Measurements from ENCODE around the gene SARDH. TPM values are rescaled to one million over a fixed set of nuclear protein-coding genes. Genes with fewer than 3 reads are reported as not detected.

The SARDH gene
- total RNA-seq, 2 donors from 2014 or later = 3.5 to 7.5 TPM

DNA sequence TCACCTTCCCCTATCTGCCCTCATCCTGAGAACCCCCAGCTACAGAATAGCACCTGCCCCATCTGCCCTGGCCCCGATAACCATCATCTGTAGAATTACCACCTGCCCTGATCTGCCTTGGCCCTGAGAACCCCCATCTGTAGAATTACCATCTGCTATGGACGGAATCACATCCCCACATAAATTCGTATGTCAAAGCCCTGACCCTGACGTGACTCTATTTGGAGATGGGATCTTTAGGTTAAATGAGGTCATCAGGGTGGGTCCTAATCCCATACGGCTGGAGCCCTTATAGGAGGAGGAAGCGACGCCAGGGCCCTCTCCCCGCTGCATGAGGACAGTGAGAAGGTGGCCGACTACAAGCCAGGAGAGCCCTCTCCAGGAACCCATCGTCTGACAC lies 32.6 kb downstream of the SARDH start:
- DNase-seq (ENCODE audit: low spot score in 2 of 2) (no peak), ATAC-seq (no peak)
- H3K27ac Mint-ChIP-seq = no peak overlapping the region
- H3K9me3 Mint-ChIP-seq = no peaks in the 10 kb centered on the region
- H3K36me3 Mint-ChIP-seq = peaks cover 0 to 4% of the 10 kb centered on the region in 2 donors

GRCh38 chr9:133704711-133705181 lies 33.4 kb downstream of the SARDH start:
- ATAC-seq = no peak
- Mint-ChIP-seq H3K27ac (no peak overlapping the region), H3K9me3 (no peaks in the 10 kb centered on the region), H3K36me3 (peaks cover 0 to 4% of the 10 kb centered on the region in 2 donors)
- DNase-seq (ENCODE audit: low spot score in 2 of 2) = no peak

DNA sequence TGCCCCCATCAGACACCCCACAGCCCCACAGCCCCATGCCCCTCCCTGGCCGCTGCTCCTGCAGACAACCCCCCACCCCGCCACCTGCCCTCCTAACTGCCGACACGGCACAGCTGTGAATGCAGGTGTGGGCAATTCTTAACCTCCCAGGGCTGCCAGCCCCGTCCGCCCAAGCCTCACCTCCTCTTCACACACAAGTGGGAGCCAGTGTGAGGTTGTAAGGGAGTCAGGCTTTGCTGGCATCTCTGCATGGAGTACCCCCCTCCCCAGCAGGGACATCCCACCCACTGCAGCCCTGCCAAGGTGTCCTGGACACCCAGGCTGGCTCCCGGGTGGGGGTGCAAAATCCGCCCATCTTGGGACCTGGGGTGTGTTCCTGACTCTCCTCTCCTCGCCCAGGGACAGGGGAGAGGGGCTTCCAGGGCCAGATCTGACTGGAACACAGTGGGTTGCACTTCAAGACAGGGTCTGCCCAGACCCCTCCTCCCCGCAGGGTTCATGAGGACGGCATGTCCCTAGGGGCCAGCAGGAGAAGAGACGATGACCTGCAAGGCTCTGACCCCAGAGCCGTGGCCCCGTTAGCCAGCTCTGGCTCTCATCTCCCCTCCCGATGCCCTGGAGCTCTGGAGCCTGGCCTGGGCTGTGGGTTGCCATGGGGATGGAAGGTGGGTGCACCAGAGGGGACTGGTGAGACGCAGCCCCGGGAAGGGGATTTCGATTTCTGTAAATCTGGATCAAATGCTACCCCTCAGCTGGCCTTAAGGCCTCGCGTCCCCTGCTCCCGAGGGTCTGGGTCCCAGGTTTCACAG lies 34.4 kb downstream of the SARDH start:
- no peak for DNase-seq (ENCODE audit: low spot score in 2 of 2)
- H3K36me3 Mint-ChIP-seq = peaks cover 2 to 4% of the 10 kb centered on the region in 2 donors
- H3K9me3 Mint-ChIP-seq = peaks cover 0 to 1% of the 10 kb centered on the region in 2 donors
- no peak overlapping the region for H3K27ac Mint-ChIP-seq
- no peak for ATAC-seq

DNA sequence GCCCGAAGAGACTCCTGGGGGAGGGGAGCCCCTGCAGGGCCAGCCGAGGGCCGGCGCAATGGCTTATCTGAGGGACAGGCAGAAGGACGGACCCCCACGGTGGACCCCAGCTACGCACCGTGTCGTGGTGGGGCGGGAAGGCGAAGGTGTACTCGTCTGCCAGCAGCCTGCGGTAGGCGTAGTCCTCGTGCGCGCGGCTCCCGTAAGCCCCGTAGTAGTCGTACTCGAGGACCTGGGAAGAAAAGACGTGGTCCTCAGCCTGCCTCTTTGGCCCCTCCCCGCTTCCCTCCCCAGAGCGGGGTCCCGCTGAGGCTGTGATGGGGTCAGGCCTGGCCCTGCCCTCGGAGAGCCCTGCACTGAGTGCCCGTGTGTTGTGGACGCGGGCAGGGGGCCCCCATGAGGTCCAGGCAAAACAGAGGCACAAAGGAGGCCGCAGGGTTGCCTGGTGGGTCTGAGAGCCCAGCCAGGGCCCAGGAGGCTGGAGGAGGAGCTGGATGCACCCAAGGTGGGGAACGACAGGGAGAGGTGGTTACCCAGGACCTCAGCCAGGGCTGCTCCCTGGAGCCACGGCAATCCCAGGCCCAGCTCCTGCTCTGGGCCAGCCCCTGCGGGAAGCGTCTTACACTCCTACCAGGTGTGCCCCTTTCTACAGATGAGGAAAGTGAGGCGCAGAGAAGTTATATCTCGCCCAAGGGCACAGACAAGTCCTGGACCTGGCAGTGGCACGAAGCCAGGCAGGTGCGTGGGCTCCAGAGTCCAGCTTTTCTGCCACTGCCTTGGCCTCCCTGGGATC lies 35.2 kb downstream of the SARDH start:
- DNase-seq (ENCODE audit: low spot score in 2 of 2) (no peak), ATAC-seq (peak; percentile 2 to 31)
- Mint-ChIP-seq H3K27ac (peak overlapping the region; percentile 86 to 88), H3K9me3 (peaks cover 0 to 4% of the 10 kb centered on the region in 2 donors), H3K36me3 (peaks cover 6 to 8% of the 10 kb centered on the region in 2 donors)

DNA sequence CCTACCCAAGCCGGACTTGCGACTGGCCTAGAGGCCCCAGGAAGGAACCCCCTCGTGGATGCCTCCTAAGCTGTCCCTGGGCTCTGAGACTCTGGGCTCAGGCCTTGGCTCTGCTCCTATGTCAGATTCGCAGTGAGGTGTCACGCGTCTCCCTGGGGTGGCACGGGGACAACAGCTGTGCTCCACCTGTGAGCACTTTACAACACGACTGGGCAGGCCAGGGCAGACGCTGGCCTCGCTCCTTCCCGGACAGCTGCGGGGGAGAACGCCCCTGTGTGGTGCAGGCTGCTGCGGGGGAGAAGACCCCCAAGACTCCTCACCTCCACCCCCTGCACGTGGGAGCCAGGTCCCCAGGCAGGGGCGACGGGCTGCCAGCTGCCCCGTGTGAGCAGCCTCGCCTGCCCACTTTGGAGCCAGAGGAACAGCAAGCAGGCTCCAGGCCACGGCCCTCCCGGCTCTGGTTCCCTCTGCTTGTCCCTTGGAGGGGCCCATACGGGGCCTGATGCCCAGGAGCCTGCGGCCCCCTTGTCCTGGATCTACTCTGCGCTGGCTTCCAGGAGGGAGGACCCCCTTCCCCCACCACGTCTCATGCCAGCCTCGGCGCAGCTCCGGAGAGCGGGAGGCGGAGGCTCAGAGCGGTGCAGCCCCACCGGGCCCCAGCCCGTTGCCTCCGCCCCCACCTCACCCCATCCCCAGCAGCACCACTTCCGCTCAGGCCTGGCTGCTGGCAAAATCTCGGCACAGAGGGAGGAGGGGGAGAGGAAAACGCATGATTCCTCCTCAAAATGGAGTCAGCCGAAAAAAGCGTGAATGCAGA lies 36.0 kb downstream of the SARDH start:
- ATAC-seq (peak; percentile 83 to 87), DNase-seq (ENCODE audit: low spot score in 2 of 2) (peak; percentile 64 to 73)
- peaks cover 0 to 4% of the 10 kb centered on the region in 2 donors for H3K9me3 Mint-ChIP-seq
- peaks cover 6 to 8% of the 10 kb centered on the region in 2 donors for H3K36me3 Mint-ChIP-seq
- peak overlapping the region; percentile 86 to 94 for H3K27ac Mint-ChIP-seq

GRCh38 chr9:133701321-133701980 lies 36.7 kb downstream of the SARDH start:
- peaks cover 6 to 8% of the 10 kb centered on the region in 2 donors for H3K36me3 Mint-ChIP-seq
- H3K9me3 Mint-ChIP-seq = peaks cover 0 to 4% of the 10 kb centered on the region in 2 donors
- ATAC-seq = peak; percentile 61 to 62
- H3K27ac Mint-ChIP-seq = peak overlapping the region; percentile 86 to 94
- peak; percentile 50 to 70 for DNase-seq (ENCODE audit: low spot score in 2 of 2)

- peak; percentile 19 to 38 for ATAC-seq
- H3K27ac Mint-ChIP-seq = peak overlapping the region; percentile 86 to 94
- H3K36me3 Mint-ChIP-seq = peaks cover 6 to 8% of the 10 kb centered on the region in 2 donors
- peaks cover 0 to 4% of the 10 kb centered on the region in 2 donors for H3K9me3 Mint-ChIP-seq
- DNase-seq (ENCODE audit: low spot score in 2 of 2) = no peak
Measured at GRCh38 chr9:133700819-133701320, 37.3 kb downstream of the SARDH start.

- no peak overlapping the region for H3K27ac Mint-ChIP-seq
- ATAC-seq = no peak
- peaks cover 6 to 8% of the 10 kb centered on the region in 2 donors for H3K36me3 Mint-ChIP-seq
- peaks cover 0 to 4% of the 10 kb centered on the region in 2 donors for H3K9me3 Mint-ChIP-seq
- no peak for DNase-seq (ENCODE audit: low spot score in 2 of 2)
Measured at GRCh38 chr9:133699546-133699945, 38.6 kb downstream of the SARDH start.

DNA sequence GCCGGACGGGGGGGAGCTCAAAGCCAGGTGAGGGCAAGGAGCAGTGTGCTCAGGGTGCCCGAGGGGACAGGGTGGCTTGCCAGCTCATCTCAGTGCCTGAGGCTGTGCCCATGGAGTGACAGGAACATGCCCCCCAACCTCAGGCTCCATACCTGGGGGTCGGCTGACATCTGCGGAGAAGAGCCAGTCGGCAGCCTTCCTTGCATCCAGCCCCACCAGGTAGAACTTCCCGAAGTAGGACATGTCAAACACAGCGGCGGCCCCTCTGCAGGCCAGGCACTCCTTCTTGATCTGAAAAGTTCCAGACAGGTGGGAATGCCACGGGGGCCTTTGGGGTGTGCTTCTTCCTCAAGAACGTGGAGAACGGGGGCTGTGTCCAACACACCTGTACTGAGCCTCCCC lies 42.1 kb downstream of the SARDH start:
- H3K9me3 Mint-ChIP-seq = peaks cover 0 to 4% of the 10 kb centered on the region in 2 donors
- no peak for ATAC-seq
- H3K27ac Mint-ChIP-seq = peak overlapping the region in 1 of 2 donors; percentile 10
- DNase-seq (ENCODE audit: low spot score in 2 of 2) = no peak
- H3K36me3 Mint-ChIP-seq = peaks cover 6 to 8% of the 10 kb centered on the region in 2 donors

- H3K9me3 Mint-ChIP-seq = peaks cover 0 to 4% of the 10 kb centered on the region in 2 donors
- DNase-seq (ENCODE audit: low spot score in 2 of 2) (no peak), ATAC-seq (no peak)
- peaks cover 4 to 6% of the 10 kb centered on the region in 2 donors for H3K36me3 Mint-ChIP-seq
- H3K27ac Mint-ChIP-seq = peak overlapping the region in 1 of 2 donors; percentile 34
Measured at GRCh38 chr9:133694686-133695085, 43.5 kb downstream of the SARDH start.

DNA sequence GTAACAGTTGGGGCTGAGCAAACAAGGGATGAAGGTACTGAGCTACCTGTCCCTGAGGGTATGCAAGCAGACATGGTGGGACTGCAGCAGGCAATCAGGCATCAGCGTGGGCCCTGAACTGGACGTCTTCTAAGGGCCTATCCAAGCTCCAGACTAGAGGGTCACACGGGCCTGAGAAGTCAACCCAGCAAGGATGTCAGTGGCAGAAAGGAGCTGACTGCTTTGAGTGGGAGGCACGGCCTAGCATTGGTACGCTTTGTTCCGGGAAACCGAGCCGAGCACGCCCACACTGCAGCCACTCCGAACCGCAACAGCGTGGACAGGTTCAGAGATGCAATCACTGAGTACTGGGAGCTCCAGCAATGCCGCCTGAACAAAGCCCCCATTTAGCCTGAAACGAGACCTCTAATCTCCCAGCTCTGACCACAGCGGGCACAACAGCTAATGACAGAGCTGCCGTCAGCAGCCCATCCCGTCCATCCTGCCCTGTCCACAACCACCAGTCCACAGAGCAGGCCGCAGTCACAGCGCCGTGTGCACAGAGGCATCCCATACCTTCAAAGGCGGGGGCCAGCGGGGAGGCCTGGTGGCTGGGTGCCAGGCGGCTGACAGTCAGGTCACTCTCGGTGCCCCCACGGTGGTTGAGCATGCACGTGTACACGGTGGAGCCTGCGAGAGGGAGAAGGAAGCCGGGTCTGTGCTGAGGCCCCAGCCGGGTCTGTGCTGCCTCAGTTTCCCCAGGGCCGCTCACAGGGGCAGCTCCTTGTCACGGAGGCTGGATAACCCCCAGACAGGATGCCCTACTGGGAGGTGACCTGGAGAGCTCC lies 44.2 kb downstream of the SARDH start:
- ATAC-seq (no peak), DNase-seq (ENCODE audit: low spot score in 2 of 2) (no peak)
- Mint-ChIP-seq H3K27ac (peak overlapping the region in 1 of 2 donors; percentile 51), H3K36me3 (peaks cover 4 to 6% of the 10 kb centered on the region in 2 donors), H3K9me3 (peaks cover 0 to 4% of the 10 kb centered on the region in 2 donors)

DNA sequence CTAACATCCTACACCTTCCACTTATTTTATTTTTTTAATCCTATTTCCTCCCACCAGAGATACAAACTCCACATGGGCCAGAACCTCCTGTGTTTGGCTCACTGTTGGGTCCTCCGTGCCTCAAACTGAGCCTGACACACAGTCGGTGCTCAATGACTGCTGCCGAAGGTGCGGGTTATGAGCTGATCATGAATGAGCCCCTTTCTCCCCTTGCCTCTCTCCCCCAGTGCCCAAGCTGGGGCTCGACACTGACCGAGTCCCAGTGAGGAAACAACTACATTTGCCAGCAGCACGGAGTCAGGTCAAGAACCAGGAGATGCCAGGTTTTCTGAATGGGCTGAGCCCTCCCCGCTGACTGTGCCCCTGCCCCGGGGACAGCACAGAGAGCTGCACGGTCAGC lies 45.0 kb downstream of the SARDH start:
- ATAC-seq (no peak), DNase-seq (ENCODE audit: low spot score in 2 of 2) (no peak)
- Mint-ChIP-seq H3K9me3 (no peaks in the 10 kb centered on the region), H3K36me3 (no peaks in the 10 kb centered on the region), H3K27ac (peak overlapping the region in 1 of 2 donors; percentile 28)

DNA sequence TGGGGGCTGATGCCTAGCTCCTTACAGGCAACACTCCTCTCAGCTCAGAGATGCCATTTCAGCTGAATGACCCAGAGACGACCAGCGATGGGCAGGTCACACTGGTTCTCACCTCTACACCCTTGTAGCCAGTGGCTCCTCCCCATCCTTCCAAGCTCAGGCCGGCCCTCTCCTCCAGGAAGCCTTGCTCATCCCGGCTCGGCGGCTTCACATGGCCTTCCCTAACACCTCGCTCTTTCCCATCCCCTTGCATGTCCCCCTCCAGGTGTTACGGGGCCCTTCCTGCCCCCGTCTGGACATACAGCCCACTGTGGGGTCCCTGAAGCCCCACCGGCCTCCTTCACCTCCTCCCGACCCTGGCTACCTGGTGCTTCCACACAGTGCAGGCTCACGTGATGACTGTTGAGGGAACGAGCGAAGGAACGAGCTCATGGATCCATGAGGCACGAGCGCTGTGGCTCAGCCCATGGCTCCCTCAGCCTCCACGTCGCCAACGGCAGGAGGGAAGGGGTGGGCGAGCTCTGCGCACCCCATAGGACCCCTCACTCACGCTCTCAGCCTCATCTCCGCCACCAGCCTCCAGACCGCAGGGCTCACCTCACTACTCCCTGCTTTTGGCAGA lies 45.7 kb downstream of the SARDH start:
- no peak for ATAC-seq
- Mint-ChIP-seq H3K27ac (peak overlapping the region in 1 of 2 donors; percentile 40), H3K36me3 (no peaks in the 10 kb centered on the region), H3K9me3 (no peaks in the 10 kb centered on the region)
- no peak for DNase-seq (ENCODE audit: low spot score in 2 of 2)

DNA sequence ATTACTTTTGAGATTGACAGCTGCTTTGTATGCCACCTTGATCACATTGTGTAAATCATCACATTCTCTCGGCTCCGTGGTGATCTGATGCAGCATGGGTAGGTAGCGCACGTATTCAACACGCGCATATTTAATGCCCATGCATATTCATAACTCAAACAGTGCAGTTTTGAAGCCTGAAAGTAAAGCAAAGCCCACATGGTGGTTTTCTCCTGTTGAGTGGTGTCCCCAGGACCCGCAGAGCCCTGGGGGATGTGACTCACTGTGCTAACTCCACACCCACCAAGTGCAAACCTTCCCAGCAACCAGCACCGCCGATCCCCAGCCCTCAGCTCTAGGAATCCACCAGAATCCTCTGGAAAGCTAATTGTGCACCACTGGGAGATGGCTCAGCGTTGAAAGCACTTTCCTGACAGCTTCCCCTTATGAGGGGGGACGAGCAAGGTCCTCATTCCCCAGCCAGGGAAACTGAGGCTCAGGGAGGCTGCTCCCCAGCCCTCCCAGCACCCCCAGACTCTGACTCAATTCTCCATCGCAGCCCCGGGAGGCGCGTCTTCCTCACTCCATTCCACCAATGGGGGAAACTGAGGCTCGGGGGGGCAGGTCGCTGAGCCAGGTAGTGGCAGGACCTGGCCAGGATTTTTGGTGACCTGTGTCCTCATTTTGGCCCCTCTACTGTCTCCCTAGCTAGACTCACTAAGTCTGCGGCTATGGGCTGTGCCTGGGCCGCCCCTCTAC lies 46.4 kb downstream of the SARDH start:
- Mint-ChIP-seq H3K27ac (peak overlapping the region; percentile 40 to 68), H3K9me3 (no peaks in the 10 kb centered on the region), H3K36me3 (no peaks in the 10 kb centered on the region)
- DNase-seq (ENCODE audit: low spot score in 2 of 2) (no peak), ATAC-seq (peak; percentile 77 to 87)
